Stimulated activated naive CD4-positive, alpha-beta T cell treated with Interleukin-2 at 50 U/mL for 16 hours (primary cell): ENCODE measurements around the gene SLC35A3.
A peak's percentile ranks its signal among the peaks of the same experiment; 100 is the strongest.
"Not testable (repeated sequence)": the region's sequence is repeated elsewhere in the genome, so short reads cannot be mapped to it uniquely, and the experiment has no call there.

Experiments
- DNase-seq: peaks from one replicate; lab custom pipeline; 2025; lab: John Stamatoyannopoulos, UW

SLC35A3 gene

DNA sequence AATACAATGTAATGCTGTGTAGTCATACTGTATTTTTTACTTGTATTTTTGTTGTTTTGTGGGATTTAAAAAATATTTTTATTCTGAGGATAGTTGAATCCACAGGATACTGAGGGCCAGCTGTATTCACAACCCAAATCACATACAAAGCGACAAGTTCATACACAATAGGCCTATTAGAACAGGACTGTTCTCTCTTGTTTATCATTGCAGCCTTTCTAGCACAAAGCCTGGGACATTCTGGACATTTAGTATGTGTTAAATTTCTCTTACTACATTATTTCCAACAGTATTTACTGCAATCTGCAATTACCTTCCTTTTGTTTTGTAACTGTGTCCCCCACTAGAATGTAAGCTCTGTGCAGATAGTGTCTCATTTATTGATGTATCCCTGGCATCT is 65.4 kb downstream of the SLC35A3 start:
- no peak for DNase-seq

DNA sequence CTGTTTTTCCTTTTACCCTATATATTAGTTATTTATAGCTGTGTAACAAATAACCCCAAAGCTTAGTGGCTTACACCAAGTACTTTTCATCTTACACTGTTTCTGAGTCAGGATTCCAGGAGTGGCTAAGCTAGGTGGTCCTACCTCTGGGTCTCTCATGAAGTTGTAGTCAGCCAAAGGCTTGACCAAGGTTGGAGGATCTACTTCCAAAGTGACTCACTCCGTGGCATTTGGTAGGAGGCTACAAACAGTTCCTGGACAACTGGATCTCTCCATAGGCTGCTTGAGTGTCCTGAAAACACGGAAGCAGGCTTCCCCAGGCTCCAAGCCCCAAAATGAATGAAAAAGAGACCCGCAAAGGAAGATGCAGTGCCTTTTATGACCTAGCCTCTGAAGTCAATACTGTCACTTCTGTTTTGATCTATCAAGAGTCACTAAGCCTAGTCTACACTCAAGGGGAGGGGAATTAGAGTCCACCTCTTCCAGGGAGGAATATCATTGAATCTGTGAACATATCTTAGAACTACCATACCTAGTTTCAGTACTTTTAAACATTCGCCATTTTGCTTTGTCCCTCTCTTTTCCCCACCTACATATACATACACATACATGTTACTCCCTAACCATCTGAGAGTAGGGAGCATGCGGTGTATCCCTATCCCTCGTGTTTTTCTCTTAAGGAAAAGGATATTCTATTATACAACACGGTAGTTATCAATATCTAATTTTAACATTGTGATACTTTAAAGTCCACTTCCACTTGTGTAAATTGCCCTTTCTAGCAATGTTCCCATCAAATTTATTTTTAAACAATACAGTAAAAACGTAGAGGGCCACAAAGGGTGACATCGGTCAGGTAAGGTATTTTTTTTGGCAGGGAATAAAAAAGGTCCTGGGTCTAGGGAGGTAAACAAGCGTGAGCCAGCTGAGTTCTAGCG is 67.2 kb downstream of the SLC35A3 start:
- DNase-seq, result no peak

- DNase-seq, result no peak
Observed at GRCh38 chr1:100037656-100037926, 67.8 kb downstream of the SLC35A3 start.

GRCh38 chr1:100037927-100038659 is 68.3 kb downstream of the SLC35A3 start:
- peak; percentile 89 for DNase-seq

DNA sequence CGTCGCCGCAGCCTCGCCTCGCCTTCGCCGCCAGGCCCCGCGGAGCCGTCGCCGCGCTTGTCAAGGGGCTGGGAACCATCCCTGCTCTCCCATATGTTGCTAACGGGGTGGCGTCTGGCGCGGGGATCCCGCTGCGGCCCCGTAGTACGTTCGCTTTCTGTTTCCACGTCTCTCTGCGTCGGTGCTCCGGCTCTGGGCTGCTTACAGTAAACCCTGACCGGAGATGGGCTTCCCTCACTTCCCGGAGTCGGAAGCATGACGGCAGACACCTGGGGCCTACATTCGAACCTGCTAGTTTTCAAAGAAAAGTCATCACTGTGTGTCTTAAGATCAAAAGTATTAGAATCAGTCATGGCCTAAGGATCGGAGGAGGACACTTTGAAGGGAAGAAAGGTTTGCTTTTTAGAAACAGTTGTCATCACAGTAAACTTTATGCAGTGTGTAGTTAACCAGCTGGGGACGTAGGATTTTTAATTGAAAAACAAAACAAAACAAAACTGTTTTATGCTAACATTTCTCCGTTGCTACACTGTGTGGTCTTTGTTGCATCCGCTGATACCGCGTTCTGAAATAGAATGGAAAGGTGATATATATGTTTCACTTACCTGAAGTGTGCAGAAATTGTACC is 69.0 kb downstream of the SLC35A3 start:
- peak; percentile 83 for DNase-seq

GRCh38 chr1:100039591-100039990 is 69.8 kb downstream of the SLC35A3 start:
- DNase-seq, result no peak

GRCh38 chr1:100045206-100045605 is 75.4 kb downstream of the SLC35A3 start:
- DNase-seq, result no peak

- not testable (repeated sequence) for DNase-seq
Observed at GRCh38 chr1:100047235-100047708, 77.5 kb downstream of the SLC35A3 start.

- no peak for DNase-seq
Observed at GRCh38 chr1:100050139-100050538, 80.3 kb downstream of the SLC35A3 start.

GRCh38 chr1:100051401-100051800 is 81.6 kb downstream of the SLC35A3 start:
- no peak for DNase-seq

- DNase-seq, result no peak
Observed at GRCh38 chr1:100051893-100052292, 82.1 kb downstream of the SLC35A3 start.

DNA sequence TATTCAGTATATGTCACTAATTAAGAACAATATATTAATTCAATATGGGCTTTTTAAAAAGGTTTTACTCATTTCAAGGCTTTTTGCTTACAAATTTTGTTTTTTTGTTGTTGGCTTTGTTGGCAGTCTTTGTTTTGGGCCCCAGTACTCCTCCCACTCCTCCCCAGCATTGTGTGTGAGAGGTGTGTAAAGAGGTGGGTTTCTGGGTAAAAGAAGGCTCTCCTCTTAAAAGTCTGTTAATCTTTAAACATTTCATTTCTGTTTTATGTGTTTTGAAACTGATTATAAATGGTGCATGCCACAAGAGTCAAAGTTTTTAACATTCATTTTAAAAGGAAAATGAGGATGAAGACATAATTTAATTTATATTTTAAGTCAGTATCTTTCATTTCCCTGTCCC is 83.3 kb downstream of the SLC35A3 start:
- no peak for DNase-seq

DNA sequence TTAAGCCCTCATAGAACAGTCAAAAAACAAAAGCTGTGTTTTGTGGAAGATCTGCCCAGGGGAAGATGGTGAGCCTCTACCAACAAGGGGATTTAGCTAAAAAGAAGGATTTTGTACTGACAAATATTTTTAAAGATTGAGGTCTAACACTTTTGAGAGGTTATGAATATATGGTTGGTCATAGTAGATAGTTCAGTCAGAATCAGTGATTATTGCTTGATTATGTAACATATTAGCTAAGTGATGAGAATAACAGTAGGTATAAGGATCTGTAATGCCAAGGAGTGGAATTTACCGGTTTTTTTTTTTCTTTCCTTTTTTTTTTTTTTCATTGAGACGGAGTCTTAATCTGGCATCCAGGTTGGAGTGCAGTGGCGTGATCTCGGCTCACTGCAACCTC is 83.9 kb downstream of the SLC35A3 start:
- DNase-seq, result no peak

DNA sequence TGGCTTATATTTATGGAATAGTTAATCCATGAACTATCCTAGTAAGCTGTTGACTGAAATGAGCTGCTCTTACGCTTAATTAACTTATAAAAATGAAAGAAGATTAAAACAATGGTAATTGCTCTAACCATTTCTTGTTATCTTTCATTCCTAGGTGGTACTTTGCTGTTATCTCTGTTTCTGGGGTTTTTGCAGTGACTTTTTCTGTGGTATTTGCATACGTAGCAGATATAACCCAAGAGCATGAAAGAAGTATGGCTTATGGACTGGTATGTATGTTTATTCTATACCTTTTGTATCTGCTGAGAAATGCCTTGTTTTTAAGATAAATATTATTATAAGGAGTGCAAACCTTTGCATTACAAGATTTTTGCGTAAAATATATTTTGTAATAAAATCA is 91.9 kb downstream of the SLC35A3 start:
- no peak for DNase-seq

DNA sequence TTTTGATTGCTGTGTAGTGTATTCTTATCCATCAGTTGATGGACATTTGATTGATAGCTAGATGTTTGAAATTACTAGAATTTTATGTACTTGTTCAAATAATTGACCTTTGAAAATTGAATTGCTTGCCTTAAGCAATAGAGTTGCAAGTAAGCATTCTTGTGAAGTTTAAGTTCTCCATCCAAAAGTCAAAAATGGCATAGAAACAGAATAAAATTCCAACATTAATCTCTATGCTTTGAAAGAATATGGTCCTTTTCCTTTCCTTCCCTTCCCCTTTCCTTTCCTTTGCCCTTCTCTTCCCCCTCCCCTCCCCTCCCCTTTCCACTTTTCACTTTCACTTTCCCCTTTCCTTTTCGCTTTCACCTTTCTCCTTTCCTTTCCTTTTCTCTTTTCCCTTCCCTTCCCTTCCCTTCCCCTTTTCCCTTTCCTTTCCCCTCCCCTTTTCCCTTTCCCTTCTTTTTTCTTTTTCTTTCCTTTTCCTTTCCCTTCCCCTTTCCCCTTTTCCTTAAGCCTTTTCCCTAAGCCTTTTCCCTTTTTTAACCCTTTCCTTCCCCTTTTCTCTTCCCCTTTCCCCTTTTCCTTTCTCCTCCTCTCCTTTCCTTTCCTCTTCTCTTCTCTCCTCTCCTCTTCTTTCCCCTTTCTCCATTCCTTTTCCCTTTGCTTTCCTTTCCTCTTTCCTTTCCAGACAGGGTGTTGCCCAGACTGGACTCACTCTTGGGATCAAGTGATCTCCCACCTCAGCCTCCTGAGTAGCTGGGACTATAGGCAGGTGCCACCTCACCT is 95.6 kb downstream of the SLC35A3 start:
- DNase-seq, result no peak

DNA sequence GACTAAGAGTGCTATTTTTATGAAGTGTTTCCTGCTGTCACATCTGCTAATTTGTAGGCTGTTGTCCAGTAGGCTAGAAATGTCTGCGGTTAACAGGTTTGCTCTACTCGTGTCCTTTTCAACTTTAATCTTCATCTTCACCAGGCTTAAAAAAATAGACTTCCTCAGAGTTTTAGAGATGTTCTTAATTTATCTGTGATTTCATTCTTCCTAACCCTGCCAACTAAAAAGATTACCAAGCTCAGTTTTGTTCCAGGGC is 96.1 kb downstream of the SLC35A3 start:
- DNase-seq, result no peak

GRCh38 chr1:100070201-100070939 is 100.6 kb downstream of the SLC35A3 start:
- DNase-seq, result no peak

- DNase-seq, result no peak
Observed at GRCh38 chr1:100073531-100073930, 103.7 kb downstream of the SLC35A3 start.

DNA sequence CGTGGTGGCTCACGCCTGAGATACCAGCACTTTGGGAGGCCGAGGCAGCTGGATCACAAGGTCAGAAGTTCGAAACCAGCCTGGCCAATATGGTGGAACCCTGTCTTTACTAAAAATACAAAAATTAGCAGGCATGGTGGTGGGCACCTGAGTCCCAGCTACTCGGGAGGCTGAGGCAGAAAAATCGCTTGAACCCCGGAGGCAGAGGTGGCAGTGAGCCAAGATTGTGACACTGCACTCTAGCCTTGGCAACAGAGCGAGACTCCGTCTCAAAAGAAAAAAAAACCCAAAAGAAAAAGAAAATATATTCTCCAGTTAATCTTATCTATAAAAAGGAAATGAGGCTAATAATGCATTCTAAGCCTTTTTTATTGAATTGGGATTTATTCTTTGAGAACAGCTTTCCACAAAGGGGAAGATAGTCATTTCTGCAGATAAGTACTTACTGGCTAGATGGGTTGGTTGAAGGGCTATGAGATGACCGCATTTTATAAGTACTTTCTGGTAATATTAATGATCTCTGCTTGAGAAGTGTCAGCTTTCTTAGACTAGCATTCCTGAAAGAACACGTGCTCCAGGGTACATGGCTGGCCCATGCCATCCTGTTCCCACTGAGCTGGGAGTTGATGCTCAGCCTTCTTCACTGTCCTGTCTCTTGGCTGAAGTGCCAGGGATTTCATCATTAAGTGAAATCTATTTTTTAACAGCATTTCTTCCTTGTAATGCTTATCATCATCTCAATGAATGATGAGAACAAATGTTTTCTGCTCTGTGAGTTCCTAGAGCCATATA is 105.0 kb downstream of the SLC35A3 start:
- no peak for DNase-seq

GRCh38 chr1:100075773-100076172 is 106.0 kb downstream of the SLC35A3 start:
- DNase-seq, result no peak

- no peak for DNase-seq
Observed at GRCh38 chr1:100076319-100076718, 106.5 kb downstream of the SLC35A3 start.
